Stomach smooth muscle (tissue), 2 donors: ENCODE data around the gene RPL3.

Experiments used
- H3K27ac ChIP-seq: one replicate; pipeline ENCODE4 v1.7.0; 2013; ENCODE audit warnings: mild to moderate bottlenecking, low read length, inconsistent platforms
- H3K27me3 ChIP-seq, 2 donors: one replicate each; pipeline ENCODE4 v1.7.0; 2013; ENCODE audit warnings: low read length in 2 of 2; ENCODE audit not compliant: insufficient read depth in 2 of 2, control insufficient read depth in 1 of 2
- H3K36me3 ChIP-seq, 2 donors: one replicate each; pipeline ENCODE4 v1.7.0; 2013; ENCODE audit warnings: low read length in 2 of 2; ENCODE audit not compliant: control insufficient read depth in 2 of 2, insufficient read depth in 2 of 2
- H3K4me1 ChIP-seq: one replicate; pipeline ENCODE4 v1.7.0; 2013; ENCODE audit warnings: low read length; ENCODE audit not compliant: control insufficient read depth, insufficient read depth
- H3K4me3 ChIP-seq, 2 donors: one replicate each; pipeline ENCODE4 v1.7.0; 2013; ENCODE audit warnings: low read length in 2 of 2
- H3K9ac ChIP-seq, 2 donors: one replicate each; pipeline ENCODE4 v1.7.0; 2013; ENCODE audit warnings: low read length in 2 of 2, mild to moderate bottlenecking in 1 of 2
- H3K9me3 ChIP-seq, 2 donors: one replicate each; pipeline ENCODE4 v1.7.0; 2013; ENCODE audit warnings: low read length in 2 of 2; ENCODE audit not compliant: control insufficient read depth in 2 of 2
- donor health status: healthy.
- donor health status: Pancreatic carcinoma.

RPL3 gene

GRCh38 chr22:39267974-39268373 is 51.4 kb downstream of the RPL3 start:
- Histone ChIP-seq H3K9ac (no peak overlapping the region), H3K27ac (no peak overlapping the region), H3K9me3 (peaks cover 0 to 4% of the 10 kb centered on the region in 2 donors), H3K4me3 (no peak overlapping the region), H3K27me3 (peaks cover 0 to 2% of the 10 kb centered on the region in 2 donors), H3K36me3 (no peaks in the 10 kb centered on the region), H3K4me1 (no peaks in the 10 kb centered on the region)

DNA sequence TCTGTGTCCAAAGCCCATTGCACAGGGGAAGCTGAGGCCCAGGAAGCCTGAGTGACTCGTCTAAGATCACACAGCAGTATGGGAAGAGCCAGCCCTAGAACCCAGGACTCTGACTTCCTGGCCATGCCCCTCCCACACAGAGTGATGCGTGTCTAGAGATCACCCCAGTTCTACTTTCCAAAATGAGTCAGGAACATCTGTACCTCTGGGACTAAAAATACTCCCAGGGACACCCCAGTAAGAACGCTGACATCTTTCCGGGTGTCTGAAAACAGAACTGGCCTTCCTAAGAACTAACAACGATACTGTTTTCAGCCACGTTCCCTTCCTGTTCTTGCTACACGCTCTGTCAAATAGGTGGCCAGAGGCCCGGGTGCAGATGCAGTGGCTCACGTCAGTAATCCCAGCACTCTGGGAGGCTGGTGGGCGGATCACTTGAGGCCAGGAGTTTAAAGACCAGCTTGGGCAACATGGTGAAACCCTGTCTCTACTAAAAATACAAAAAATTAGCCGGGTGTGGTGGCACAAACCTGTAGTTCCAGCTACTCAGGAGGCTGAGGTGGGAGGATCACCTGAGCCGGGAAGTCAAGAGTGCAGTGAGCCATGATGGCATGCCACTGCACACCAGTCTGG is 52.9 kb downstream of the RPL3 start:
- no peak overlapping the region for H3K27ac ChIP-seq
- peaks cover 2 to 9% of the 10 kb centered on the region in 2 donors for H3K9me3 ChIP-seq
- no peaks in the 10 kb centered on the region for H3K4me1 ChIP-seq
- no peak overlapping the region for H3K4me3 ChIP-seq
- no peak overlapping the region for H3K9ac ChIP-seq
- no peaks in the 10 kb centered on the region for H3K36me3 ChIP-seq
- peaks cover 0 to 2% of the 10 kb centered on the region in 2 donors for H3K27me3 ChIP-seq

DNA sequence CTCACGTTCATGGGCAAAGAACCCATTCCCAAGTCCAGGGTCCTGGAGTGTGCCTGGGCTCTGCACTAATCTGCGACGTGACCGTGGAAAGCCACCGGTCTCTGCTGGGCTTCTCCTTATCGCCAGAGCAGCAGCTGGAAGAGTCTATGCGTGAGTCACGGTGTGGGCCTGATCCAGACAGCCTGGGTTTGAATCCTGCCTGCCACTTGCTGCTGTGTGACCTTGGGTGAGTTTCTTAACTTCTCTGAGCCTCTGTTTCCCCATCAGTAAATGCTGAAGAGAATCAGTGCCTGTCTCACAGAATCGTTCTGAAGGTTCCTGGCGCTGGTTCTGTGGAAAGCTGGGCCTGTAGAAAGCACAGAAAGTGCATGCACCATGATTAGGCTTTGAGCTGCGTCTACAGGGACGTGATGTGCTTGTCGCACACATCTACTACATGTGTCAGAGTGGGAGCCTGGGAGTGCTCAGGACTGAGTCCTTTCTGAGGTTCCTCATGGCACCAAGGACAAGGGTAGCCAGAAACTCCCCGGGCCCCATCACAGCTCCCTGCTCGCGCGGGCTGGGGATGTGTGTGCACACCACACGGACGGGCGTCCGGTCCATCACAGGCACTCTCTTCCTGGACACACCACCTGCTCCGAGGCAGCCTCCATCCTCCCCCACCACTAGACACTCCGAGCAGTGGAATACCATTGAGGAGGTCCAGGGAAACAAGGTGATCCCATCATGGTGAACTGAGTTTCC is 54.1 kb downstream of the RPL3 start:
- H3K27ac ChIP-seq = no peak overlapping the region
- no peak overlapping the region for H3K9ac ChIP-seq

DNA sequence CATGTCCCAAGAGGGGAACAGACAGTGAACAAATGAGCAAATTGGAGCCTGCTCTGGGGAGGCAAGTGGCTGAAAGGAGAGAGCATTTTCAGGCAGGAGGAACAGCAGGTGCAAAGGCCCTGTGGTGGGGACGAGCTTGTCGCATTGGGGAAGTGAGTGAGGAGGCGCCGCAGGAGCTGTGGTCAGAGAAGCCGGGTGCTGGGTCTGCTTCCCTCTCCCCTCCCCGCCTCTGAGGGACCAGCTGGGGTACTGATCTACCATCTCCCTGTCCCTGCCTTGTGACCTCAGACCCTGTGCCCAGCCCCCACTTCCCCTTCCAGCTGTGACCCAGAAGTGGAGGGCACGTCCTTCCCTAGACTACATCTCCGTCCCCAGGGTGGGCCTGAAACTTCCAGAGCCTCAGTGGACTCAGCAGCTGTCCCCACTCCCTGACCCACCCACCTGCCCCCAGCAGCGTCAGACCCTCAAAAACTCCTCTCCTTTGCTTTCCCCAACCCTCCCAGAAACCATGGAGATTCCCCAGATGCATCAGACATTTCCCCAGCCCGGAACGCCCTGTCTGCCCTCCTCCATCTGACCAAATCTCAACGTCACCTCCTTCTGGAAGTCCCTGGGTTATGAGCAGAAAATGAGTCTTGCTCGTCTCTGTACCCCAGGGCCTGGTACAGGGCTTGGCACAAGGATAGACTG is 54.9 kb downstream of the RPL3 start:
- H3K27ac ChIP-seq = no peak overlapping the region

More for the DNA sequence above, 54.1 kb downstream of the RPL3 start:
- Histone ChIP-seq H3K27me3 (peaks cover 0 to 2% of the 10 kb centered on the region in 2 donors), H3K9me3 (peaks cover 3 to 11% of the 10 kb centered on the region in 2 donors), H3K36me3 (no peaks in the 10 kb centered on the region), H3K4me3 (no peak overlapping the region), H3K4me1 (no peaks in the 10 kb centered on the region)

DNA sequence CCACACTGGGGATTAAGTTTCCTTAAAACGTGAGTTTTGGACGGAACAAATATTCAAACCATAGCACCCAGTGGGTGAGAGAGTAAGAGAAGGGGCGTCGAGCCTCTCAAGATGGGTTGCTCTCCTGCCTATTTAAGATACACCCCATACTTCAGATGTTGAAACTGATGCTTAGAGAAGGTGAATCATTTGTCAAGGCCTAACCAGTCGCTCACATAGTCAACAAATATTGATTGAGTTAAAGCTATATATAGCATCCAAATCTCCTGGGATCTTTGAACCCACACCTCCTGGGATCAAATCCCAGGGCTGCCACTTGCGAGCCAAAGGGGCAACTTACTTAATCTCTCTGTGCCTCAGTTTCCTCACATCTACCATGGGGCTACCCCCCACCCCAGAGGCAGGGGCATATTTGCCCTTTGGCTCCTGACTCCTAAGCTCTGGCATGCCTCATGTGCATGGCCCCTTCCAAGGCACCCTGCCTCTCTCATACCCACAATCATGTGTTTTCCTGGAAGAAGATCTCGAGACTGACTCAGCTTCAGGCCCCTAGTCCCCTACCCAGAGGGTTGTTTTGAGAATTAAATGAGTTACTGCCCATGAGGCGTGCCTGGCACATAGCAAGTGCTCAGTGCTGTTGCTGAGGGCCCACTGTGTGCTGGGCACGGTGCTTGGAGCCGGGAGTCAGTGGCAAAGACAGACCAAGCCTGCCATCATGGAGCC is 55.6 kb downstream of the RPL3 start:
- Histone ChIP-seq H3K27me3 (peaks cover 0 to 2% of the 10 kb centered on the region in 2 donors), H3K27ac (no peak overlapping the region), H3K9me3 (peaks cover 3 to 11% of the 10 kb centered on the region in 2 donors)

More for the DNA sequence above, 54.9 kb downstream of the RPL3 start:
- H3K27me3 ChIP-seq = peaks cover 0 to 2% of the 10 kb centered on the region in 2 donors
- peaks cover 3 to 11% of the 10 kb centered on the region in 2 donors for H3K9me3 ChIP-seq
- no peaks in the 10 kb centered on the region for H3K4me1 ChIP-seq
- no peak overlapping the region for H3K4me3 ChIP-seq
- H3K9ac ChIP-seq = no peak overlapping the region
- no peaks in the 10 kb centered on the region for H3K36me3 ChIP-seq

More for the DNA sequence above, 55.6 kb downstream of the RPL3 start:
- H3K4me1 ChIP-seq = no peaks in the 10 kb centered on the region
- no peaks in the 10 kb centered on the region for H3K36me3 ChIP-seq
- H3K9ac ChIP-seq = no peak overlapping the region
- no peak overlapping the region for H3K4me3 ChIP-seq
